Esophagus squamous epithelium (tissue), 5 donors: ENCODE data around the gene SPRYD7. TPM values are rescaled to one million over a fixed set of nuclear protein-coding genes. Genes with fewer than 3 reads are reported as not detected.

Experiments used
- DNase-seq: peaks from one replicate; lab custom pipeline; 2025; lab: John Stamatoyannopoulos, UW
- H3K27ac ChIP-seq, 4 donors: fragments of 200-600 bp; sonication (generic); one replicate each; pipeline ENCODE4 v1.5.1; 2016 to 2019; ENCODE audit warnings: mild to moderate bottlenecking in 1 of 4
- H3K27me3 ChIP-seq, 4 donors: fragments of 200-600 bp; sonication (generic); 1 replicate in 3 of 4; 2 replicates in 1 of 4; pipeline versions ENCODE4 v1.5.1 to v1.6.0; 2017 to 2021; ENCODE audit warnings: antibody characterized with exemption in 1 of 4
- H3K36me3 ChIP-seq, 3 donors: fragments of 200-600 bp; sonication (generic); one replicate each; pipeline ENCODE4 v1.5.1; 2016 to 2019
- H3K4me1 ChIP-seq, 3 donors: fragments of 200-600 bp; sonication (generic); one replicate each; pipeline ENCODE4 v1.5.1; 2017 to 2019
- H3K4me3 ChIP-seq, 4 donors: fragments of 200-600 bp; sonication (generic); 1 replicate in 3 of 4; 2 replicates in 1 of 4; pipeline ENCODE4 v1.5.1; 2016 to 2019; ENCODE audit warnings: mild to moderate bottlenecking in 2 of 4, moderate library complexity in 1 of 4
- H3K9me3 ChIP-seq, 3 donors: fragments of 200-600 bp; sonication (generic); one replicate each; pipeline ENCODE4 v1.5.1; 2016 to 2019
- POLR2A ChIP-seq, 4 donors: fragments of 450-650 bp; IDR thresholded peaks; one replicate each; pipeline ENCODE4 v1.6.1; 2017; ENCODE audit warnings: antibody characterized with exemption in 4 of 4, mild to moderate bottlenecking in 4 of 4, moderate library complexity in 3 of 4
- WGBS, 2 donors: methylation state at CpG; one replicate each; pipeline ENCODE4 v1.1.5; 2018; 5-methylcytosine and 5-hydroxymethylcytosine counted together
- intact Hi-C: fragments of 100-400 bp; cut with DNase I; formaldehyde crosslinking; loops from one replicate; pipeline ENCODE4 v1.15.0; 2022
- total RNA-seq, 4 donors: library from RNA; depleted of rRNA; stranded (reverse); fragments of >200 nt; gene quantifications; one replicate each; pipeline ENCODE4 v1.1.0, GENCODE V29; 2016
- TF ChIP-seq, protein P1 (sequence below), 6 experiments: fragments of 450-650 bp in 4 of 6; fragments of 200-600 bp in 2 of 6; sonication (generic) in 2 of 6; IDR thresholded peaks; one replicate each; pipeline ENCODE4 v1.5.1; 2016 to 2019; ENCODE audit warnings: antibody characterized with exemption in 6 of 6, mild to moderate bottlenecking in 4 of 6, moderate library complexity in 4 of 6
- donor health status: DM: yes; HTN: yes; CAD: no.

SPRYD7 gene
- total RNA-seq, 4 donors from 2014 or later, result 6.3 to 11.9 (median 9.2) TPM

DNA sequence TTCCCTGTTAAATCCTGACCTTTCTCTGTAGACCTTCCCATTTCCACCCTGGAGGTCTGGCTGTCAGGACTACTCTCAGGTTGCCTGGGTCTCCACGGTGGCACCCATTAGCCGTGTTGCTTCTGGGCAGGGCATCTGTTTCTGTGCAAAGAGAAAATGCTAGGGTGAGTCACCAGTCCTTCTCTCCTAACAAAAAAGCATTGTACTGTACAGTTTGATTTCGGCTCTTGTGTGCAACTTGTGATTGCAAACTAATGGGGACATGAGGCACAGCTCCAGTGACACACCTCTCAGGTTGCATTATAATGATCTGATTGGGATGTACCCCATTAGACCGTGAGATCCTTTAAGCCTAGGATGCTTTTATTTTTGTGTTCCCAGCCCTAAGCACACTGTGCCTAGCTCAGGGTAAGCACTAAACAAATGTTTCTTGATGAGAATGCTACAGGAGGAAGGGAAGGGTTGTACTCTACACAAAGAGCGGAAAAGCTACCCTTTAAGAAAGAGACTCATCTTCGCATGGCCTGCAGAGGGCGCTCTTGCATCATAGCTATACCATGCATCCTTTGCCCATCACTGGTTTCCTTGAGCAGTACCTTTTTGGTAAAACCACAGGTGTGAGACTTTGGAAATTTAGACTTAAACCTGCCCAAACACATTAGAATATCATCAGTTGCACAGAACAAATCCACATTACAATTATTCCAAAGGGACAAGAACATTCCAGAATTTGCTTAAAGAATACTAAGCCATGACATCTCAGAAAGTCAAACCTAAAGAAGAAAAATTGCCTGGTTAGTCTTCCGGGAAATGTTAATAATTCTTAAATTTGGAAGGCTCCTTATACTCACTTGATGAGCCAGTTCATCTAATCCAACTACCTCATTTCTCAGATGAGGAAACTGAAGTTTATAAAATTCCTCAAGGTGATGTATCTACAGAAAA lies 40.4 kb upstream of the SPRYD7 start:
- Histone ChIP-seq H3K27ac (peak overlapping the region in 1 of 4 donors; percentile 18), H3K27me3 (no peaks in the 10 kb centered on the region), H3K4me1 (peaks cover 0 to 13% (median 0%) of the 10 kb centered on the region in 3 donors), H3K9me3 (no peaks in the 10 kb centered on the region), H3K36me3 (no peaks in the 10 kb centered on the region), H3K4me3 (no peak overlapping the region)
- 36 to 44% methylated on average over 8 of the region's 8 CpGs for WGBS, 2 donors
- peak; percentile 2 for DNase-seq
- intact Hi-C loops, result loop anchor here (5.0 to 10.0 kb wide), 2 partner anchors 936 to 1098 kb away; no protein-coding TSS in a partner anchor
- no peak for TF ChIP-seq POLR2A (IDR thresholded peaks at IDR 0.05)
- TF ChIP-seq, protein P1, sequence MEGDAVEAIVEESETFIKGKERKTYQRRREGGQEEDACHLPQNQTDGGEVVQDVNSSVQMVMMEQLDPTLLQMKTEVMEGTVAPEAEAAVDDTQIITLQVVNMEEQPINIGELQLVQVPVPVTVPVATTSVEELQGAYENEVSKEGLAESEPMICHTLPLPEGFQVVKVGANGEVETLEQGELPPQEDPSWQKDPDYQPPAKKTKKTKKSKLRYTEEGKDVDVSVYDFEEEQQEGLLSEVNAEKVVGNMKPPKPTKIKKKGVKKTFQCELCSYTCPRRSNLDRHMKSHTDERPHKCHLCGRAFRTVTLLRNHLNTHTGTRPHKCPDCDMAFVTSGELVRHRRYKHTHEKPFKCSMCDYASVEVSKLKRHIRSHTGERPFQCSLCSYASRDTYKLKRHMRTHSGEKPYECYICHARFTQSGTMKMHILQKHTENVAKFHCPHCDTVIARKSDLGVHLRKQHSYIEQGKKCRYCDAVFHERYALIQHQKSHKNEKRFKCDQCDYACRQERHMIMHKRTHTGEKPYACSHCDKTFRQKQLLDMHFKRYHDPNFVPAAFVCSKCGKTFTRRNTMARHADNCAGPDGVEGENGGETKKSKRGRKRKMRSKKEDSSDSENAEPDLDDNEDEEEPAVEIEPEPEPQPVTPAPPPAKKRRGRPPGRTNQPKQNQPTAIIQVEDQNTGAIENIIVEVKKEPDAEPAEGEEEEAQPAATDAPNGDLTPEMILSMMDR (IDR thresholded peaks at IDR 0.05), result peak; percentile 73 to 90 (median 88)

DNA sequence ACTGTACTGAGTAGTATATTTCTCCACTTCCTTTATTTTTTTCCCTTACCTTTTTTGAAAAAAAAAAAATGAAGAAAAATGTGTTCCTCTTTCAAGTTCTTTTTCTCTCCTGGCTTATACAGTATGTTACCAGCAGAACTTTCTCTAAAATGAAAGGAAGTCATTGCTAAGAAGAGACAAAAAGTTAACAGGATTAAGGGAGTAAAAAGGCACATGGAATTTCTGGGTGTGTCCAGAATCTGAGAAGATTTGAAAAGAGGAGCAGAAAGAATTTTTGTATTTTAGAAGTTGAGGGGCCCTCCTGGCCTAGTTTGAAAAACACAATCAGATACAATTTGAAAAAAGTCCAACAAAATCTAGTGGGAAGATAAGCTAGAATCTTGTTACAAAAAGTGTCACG lies 39.7 kb upstream of the SPRYD7 start:
- Histone ChIP-seq H3K4me3 (no peak overlapping the region), H3K27me3 (no peaks in the 10 kb centered on the region), H3K4me1 (peaks cover 0 to 13% (median 0%) of the 10 kb centered on the region in 3 donors), H3K36me3 (no peaks in the 10 kb centered on the region), H3K9me3 (no peaks in the 10 kb centered on the region), H3K27ac (no peak overlapping the region)
- DNase-seq, result no peak
- TF ChIP-seq, protein P1 (IDR thresholded peaks at IDR 0.05), result no peak
- no peak for TF ChIP-seq POLR2A (IDR thresholded peaks at IDR 0.05)
- 76 to 100% methylated on average over 1 of the region's 1 CpG for WGBS, 2 donors
- intact Hi-C loops, result loop anchor here (5.0 to 10.0 kb wide), 2 partner anchors 936 to 1099 kb away; no protein-coding TSS in a partner anchor

DNA sequence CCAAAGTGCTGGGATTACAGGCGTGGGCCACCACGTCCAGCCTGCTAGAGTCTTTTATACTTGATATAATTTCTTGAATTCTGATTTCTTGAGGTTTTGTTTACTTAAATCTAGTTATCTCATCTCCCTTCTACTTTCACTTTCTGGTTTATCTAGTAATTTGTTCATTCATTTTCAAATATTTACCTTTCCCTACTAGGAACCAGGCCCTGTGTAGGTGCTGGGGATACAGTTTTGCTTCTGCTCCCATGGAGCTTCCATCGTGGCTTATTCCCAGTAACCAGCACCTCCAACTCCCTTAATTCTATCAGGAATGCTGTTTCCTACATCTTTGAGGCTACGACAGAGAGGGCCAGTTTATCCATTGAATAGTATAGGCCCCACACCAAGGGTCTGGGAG lies 36.6 kb upstream of the SPRYD7 start:
- Histone ChIP-seq H3K27ac (no peak overlapping the region), H3K4me1 (peaks cover 0 to 13% (median 0%) of the 10 kb centered on the region in 3 donors), H3K9me3 (no peaks in the 10 kb centered on the region), H3K36me3 (no peaks in the 10 kb centered on the region), H3K27me3 (no peaks in the 10 kb centered on the region), H3K4me3 (no peak overlapping the region)
- intact Hi-C loops, result loop anchor here (10.0 kb wide), 1 partner anchor 1102 kb away; no protein-coding TSS in a partner anchor
- no peak for TF ChIP-seq POLR2A (IDR thresholded peaks at IDR 0.05)
- TF ChIP-seq, protein P1 (IDR thresholded peaks at IDR 0.05), result no peak
- 82 to 83% methylated on average over 4 of the region's 4 CpGs for WGBS, 2 donors
- DNase-seq, result no peak

DNA sequence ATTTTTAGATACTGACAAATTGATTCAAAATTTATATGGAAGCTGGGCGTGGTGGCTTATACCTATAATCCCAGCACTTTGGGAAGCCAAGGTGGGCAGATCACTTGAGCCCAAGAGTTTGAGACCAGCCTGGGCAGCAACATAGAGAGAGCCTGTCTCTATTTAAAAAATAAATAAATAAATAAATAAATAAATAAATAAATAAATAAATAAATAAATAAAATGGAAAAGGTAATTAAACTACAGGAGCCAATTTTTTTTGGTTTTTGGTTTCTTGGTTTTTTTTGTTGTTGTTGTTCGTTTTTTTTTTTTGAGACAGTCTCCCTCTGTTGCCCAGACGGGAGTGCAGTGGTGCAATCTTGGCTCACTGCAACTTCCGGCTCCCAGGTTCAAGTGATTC lies 31.3 kb upstream of the SPRYD7 start:
- H3K9me3 ChIP-seq, result peaks cover 0 to 11% (median 4%) of the 10 kb centered on the region in 3 donors
- 92 to 93% methylated on average over 4 of the region's 4 CpGs for WGBS, 2 donors
- H3K27ac ChIP-seq, result no peak overlapping the region
- no peaks in the 10 kb centered on the region for H3K36me3 ChIP-seq
- intact Hi-C loops, result no loop called here
- no peak for DNase-seq
- no peaks in the 10 kb centered on the region for H3K27me3 ChIP-seq
- TF ChIP-seq, protein P1 (IDR thresholded peaks at IDR 0.05), result no peak
- no peak for TF ChIP-seq POLR2A (IDR thresholded peaks at IDR 0.05)
- H3K4me1 ChIP-seq, result no peaks in the 10 kb centered on the region
- no peak overlapping the region for H3K4me3 ChIP-seq

DNA sequence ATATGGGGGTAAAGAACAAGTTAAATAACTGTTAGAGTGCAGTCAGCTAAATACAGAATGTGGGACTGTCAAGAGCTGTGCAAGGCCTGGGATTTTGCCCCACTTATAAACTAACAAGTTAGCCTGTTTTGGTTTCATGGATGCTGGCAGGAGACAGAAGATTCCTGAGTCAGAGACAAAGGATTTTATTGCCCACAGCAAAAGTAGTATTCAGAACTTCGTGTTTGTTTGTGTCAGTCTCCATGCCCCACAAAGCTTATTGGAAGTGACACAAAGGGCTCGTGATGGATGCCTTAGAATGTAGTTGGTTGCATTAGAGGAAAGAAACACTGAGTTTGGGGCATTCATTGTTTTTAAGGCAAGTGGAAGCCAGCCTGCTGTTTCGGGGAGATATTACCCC lies 22.2 kb upstream of the SPRYD7 start:
- Histone ChIP-seq H3K36me3 (no peaks in the 10 kb centered on the region), H3K4me1 (peaks cover 0 to 14% (median 0%) of the 10 kb centered on the region in 3 donors), H3K27ac (no peak overlapping the region), H3K4me3 (no peak overlapping the region), H3K9me3 (peaks cover 0 to 4% (median 0%) of the 10 kb centered on the region in 3 donors), H3K27me3 (no peaks in the 10 kb centered on the region)
- WGBS, 2 donors, result 70% methylated on average over 3 of the region's 3 CpGs
- intact Hi-C loops, result no loop called here
- no peak for DNase-seq
- TF ChIP-seq POLR2A (IDR thresholded peaks at IDR 0.05), result no peak
